Measurements from ENCODE around the gene UPP2. TPM values are rescaled to one million over a fixed set of nuclear protein-coding genes. Genes with fewer than 3 reads are reported as not detected.

UPP2 gene
- total RNA-seq = not detected in 2 replicates

DNA sequence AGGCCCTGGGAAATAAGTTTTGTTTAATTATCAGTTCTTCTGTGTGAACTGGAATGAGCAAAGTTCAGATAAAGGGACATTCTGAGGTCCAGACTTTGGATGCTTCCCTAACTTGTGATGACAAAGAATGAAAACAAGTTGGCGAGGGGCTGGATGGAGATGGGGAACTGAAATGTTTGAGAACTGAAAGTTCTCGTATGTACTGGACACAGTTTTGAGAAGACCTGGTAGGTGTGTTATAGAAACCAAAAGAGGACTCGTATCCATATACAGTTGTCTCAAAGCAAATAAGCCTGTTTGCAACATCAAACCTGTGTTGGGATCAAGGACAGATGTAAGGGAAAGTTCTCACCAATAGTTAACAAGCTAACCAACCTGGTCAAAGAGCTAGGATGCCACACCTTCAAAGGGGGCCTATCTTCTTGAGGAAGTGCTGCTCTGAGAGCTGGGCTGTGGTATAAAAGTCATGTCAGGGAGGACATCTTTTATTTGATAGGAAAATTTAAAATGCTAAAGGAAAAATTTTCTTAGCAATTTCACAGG lies at the start of gene UPP2:
TSS of gene UPP2 (plus strand) at position 493 of the 543 bp plus-strand sequence. CDS start 188 bp downstream, outside the sequence.
- DNase-seq (ENCODE audit: low read depth, low spot score) = no peak

DNA sequence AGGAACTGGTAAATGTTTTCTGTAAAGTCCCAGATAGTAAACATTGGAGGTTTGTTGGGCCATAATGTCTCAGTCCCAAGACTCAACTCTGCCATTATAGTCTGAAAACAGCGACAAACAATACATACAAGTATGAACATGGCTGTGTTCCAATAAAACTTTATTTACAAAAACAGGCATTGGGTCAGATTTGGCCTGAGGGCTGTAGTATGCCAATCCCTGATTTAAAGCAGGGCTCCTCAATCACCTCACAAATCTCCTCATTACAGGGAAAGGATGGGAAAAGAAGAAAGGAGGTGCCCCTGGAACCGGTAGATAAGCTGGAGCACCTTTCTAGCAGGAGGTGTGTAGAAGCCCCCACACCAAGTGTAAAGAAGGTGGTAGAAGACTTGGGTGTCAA lies 48.9 kb upstream of the UPP2 start:
- no peak for DNase-seq (ENCODE audit: low read depth, low spot score)

DNA sequence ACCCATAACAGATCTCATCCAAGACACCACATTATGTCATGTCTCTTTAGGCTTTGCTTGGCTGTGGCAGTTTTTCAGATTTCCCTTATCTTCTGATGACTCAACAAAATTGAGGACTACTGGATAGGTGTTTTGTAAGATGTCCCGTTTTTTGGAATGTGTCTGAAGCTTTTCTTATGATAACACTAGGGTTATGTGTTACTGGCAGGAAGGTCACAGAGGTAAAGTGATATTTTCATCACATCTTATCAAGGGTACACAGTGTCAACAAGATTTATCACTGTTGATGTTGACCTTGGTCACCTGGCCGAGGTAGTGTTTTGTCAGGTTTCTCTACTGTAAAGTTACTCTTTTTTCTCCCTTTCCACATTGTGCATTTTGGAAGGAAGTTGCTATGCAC lies 44.8 kb upstream of the UPP2 start:
- DNase-seq (ENCODE audit: low read depth, low spot score) = no peak

DNA sequence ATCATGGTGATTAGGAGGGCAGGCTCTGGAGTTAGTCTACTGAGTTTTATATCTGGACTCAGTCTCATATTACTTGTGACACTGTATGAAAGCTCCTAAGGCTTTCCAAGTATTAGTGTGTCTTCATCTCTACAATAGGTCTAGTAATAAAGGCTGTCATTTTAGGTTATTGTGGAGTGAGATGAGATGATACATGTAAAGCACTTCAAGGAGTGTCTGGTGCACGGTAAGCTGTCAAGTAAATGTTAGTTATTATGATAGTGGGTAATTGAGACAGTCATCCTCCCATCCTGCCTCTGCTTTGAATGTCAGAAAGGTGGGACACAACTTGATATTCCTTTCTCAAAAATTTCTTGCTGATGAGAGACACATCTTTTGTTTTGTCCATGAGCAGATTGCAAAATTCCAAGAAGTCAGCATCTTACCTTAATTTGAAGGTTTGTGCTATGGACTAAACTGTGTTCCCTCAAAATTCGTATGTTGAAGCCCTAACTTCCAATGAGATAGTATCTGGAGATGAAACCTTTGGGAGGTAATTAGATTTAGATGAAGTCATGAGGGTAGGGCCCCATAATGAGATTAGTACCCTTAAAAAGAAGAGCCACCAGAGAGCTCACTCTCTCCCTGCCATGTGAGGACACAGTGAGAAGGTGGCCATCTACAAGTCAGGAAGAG lies 41.4 kb upstream of the UPP2 start:
- DNase-seq (ENCODE audit: low read depth, low spot score) = no peak

DNA sequence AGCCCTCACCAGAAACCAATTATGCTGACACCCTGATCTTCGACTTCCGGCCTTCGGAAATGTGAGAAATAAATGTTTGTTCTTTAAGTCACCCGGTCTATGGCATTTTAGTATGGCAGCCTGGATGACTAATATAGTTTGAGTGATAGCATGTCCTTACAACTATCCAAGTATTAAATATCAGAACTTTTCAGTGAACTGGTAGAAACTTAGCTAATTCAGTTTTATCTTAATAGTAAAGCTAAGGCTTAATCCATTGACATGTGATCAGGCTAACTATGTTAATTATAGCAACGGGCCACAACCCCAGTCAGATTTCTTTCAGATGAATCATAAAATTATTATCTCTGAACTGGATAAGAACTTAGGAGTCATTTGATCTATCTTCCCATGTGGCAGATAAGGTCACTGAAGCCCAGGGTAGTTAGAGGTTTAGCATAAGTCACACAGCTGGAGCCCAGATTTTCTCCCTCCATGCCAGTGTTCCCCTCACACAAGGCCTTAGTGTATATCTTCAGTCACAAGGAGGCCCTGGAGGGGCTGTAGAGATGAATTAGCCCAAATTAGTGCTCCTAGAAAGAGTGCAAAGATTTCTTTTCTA lies 40.7 kb upstream of the UPP2 start:
- no peak for DNase-seq (ENCODE audit: low read depth, low spot score)

DNA sequence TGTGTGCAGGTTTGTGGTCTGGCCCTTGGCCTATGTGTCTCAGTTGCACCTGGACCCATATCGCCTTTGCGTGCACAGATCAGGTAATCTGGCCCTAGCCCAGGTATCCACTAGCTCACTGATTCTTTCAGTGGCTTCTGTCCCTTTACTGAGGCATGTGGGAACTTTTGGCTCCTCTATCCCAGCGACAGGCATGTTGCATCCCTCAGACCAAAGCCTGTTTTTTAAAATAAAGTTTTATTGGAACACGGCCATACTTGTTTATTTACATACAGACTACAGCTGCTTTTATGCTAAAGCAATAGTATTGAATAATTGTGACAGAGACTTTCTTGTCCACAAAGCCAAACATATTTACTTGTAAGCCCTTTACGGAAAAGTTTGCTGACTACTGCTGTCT lies 39.9 kb upstream of the UPP2 start:
- no peak for DNase-seq (ENCODE audit: low read depth, low spot score)

DNA sequence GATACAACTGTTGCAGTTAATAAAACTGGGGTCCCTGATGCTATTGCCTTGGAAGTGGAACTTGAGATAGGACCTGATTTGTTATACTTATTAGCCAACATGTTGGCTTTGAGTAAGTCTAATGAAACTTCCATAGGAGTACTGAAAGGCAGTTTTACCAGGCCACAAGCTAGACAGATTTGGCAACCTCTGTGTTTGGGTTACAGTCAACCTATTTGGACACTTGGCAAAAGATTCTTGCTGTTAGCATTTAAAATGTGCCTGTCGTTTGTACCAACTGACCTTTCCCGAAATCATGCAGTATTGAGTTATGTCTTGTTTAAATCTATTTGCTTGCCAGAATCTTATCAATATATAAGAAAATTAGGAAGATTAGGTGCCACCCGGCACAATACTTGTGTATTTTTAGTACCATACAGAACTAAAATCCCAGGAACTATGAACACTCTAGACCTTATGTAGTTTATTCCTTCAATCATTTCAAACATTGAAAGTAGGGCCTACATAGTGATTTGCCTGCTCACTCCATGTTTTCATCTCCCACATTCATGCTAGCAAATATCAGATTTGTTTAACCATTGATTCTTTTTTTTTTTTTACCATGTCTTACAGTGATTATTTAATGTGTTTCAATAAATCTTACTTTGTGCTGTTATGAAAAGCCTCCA lies 35.5 kb upstream of the UPP2 start:
- no peak for DNase-seq (ENCODE audit: low read depth, low spot score)

DNA sequence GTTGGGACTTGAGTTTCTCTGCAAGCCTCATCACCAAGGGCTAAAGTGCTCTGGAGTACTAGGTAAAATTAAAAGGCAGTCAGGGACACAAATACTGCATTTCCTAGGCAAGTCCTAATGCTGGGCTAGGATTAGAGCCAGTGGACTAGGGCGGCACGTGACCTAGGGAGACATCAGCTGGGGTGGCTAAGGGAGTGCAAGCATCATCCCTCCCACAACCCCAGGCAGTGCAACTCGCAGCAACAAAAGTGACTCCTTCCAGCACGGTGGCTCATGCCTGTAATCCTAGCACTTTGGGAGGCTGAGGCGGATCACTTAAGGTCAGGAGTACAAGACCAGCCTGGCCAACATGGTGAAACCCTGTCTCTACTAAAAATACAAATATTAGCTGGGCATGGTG lies 30.7 kb upstream of the UPP2 start:
- no peak for DNase-seq (ENCODE audit: low read depth, low spot score)

DNA sequence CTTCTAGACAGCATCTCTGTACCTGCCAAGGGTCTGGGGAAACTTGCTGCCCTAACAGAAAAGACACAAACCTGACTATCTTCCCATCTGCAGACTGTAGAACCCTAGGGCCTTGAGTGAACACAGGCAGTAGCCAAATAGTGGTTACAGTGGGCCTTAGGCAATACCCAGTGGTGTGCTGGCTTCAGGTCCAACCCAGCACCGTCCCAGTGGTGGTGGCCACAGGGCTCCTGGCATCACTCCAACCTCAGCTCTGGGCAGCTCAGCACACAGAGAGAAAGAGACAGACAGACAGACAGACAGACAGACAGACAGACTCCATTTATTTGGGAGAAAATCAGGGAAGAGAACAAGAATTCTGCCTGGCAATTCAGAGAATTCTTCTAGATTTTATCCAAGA lies 29.3 kb upstream of the UPP2 start:
- DNase-seq (ENCODE audit: low read depth, low spot score) = no peak

DNA sequence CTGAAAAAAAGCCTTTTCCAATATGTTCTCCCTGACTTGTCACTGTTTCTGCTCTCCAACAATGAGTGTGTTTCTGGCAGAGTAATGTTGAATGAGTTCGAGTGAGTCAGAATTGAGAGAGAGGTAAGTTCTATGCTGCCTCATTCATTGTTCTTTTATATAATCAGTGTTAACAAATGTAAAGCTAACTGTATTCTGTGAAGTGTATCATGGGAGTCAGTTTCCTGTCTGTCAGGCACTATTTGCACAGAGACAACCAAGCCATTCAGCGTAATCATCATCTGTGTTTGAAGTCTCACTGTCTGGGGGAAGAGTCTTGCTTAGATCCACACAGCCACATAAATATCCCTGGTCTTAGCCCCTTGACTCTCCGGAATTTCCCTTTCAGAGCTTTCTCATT lies 22.0 kb upstream of the UPP2 start:
- DNase-seq (ENCODE audit: low read depth, low spot score) = no peak

DNA sequence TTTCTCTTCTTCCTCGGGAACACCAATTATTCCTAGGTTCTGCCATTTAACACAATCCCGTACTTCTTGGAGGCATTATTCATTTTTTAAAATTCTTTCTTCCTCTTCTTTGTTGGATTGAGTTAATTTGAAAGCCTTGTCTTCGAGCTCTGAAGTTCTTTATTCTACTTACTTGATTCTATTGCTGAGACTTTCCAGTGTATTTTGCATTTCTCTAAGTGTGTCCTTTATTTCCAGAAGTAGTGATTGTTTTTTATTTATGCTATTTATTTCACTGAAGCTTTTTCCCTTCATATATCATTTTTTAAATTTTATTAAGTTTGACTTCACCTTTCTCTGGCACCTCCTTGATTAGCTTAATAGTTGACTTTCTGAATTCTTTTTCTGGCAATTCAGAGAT lies 13.6 kb upstream of the UPP2 start:
- no peak for DNase-seq (ENCODE audit: low read depth, low spot score)

DNA sequence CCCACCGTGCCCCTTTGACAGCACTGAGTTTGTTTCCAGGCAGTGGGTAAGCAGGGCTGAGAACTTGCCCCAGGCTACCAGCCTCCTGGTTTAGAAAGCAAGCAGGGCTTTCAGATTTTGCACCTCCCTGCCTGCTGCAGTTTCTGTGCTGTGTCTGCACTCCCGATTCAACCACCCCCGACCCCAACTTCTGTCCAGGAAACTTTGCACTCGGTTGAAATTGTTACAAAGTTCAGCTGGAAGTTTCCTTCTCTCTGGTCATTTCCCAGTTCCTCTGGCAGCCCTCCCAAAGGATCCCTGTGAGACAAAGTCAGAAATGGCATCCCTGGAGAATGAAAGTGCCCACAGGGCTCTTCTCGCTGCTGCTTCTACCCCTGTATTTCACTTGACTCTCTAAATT lies 12.4 kb upstream of the UPP2 start:
- no peak for DNase-seq (ENCODE audit: low read depth, low spot score)

DNA sequence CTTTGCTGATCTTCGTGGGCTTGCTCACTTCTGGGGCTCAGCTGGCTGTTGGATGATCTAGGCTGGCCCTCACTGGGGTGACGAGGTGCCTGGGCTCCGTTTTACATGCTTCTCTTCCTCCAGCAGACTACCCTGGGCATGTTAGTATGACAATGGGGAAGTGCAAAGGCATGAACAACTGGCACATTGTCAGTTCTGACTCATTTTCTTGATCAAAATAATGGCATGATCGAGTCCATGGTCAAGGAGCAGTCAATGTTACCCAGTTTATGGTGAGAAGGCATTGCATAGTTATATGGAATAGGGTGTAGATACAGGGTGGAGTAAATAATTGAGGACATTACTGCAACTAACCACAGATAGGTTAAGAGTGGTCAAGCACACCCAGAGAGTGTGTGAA lies 10.0 kb upstream of the UPP2 start:
- no peak for DNase-seq (ENCODE audit: low read depth, low spot score)

DNA sequence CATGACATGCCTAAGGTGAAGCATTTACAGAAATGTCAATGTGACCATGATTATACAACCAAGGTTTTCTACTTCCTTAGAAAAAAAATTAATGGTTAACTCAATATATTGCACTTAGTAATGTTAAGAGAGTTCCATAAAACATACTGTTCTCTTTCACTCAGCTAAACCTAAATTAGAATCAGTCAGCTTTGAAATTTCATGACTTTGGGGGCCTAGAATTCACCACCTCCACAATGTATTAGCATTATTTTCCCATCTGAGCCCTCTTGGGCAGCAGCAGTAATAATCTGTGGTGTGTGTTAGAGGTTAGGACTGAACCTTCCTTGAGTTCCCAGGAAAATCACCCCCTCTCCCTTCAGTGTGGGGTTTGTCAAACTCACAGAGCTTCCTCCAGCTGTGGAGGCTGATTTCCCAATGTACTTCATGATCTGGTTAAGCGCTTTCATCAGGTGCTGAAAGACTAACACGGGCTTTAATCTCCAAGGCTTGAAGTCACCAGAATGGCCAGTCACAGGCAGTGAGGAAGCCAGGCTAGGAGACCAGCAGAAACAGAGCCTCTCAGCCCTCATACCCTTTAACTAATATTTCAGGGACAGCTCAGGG lies 7.1 kb upstream of the UPP2 start:
- no peak for DNase-seq (ENCODE audit: low read depth, low spot score)

DNA sequence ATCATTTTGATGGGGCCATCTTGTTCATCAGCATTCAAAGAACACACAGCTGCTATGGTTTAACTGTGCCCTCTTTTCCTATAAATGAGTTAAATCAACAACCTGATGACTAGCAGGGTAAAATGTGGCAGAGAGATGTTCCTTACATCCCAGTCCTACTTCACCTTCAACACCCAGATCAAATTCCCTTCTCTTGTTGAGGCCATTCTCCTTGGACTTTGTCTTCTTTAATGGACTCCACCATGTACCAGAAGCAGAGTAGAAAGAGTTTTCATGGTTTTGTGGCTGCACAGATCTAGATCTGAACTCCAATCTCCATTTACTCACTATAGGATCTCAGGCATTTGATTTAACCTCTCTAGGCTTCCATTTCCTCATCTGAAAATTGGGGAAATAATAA lies 6.4 kb upstream of the UPP2 start:
- DNase-seq (ENCODE audit: low read depth, low spot score) = no peak

DNA sequence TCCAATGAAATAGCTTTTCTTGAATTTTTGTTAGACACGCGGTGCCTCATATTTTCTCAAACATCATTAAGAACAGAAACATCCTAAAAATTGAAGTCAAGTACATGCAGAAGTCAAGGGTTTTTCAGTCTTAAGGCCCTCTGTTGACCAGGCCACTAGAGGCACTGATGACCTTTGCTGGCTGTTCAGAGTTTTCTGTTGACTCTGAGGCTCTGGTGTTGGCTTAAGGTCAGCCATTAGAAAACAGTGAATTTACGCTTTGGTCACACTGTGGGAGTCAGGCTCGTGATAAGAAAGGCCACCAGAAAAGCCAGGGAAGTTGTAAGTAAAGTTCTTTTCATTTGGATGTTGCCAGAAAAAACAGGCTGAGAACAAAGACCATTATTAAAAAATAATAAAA lies 5.8 kb upstream of the UPP2 start:
- DNase-seq (ENCODE audit: low read depth, low spot score) = no peak

DNA sequence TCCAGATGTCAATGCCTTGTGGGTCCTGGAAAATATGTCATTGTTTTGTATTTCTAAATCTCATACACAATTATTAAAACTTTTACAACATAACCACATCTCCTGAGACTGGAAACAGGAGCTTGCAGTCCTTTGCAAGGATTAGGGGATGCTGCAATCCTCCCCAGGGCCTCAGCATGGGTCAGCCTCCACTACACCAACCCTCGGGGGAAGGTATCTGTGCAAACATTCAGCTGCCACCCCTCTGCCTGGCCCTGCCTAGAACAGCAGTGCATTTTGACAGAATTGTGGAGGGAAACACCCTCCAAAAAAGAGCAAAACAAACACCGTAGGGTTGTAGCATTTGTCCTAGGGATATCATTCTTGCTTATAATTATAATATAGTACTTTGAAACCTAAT lies 4.2 kb upstream of the UPP2 start:
- no peak for DNase-seq (ENCODE audit: low read depth, low spot score)

DNA sequence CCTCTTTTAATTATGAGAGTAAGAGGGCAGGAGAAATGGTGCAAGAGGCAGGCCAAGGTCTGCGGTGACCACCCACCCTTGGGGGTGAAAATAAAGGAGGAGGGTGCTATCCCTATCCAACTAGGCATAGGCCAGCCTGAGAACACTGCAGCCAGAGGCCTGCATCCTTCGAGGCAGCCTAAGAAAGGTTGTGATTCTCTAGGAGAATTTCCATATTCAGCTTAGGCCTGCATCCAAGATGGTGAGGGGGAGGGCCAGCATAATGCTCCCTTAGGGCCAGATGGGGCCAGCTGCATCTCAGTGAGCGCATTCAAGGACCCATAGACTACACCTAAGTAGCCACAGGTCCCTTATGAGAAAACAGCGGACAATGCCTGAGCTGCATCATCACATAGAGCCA lies 3.5 kb upstream of the UPP2 start:
- no peak for DNase-seq (ENCODE audit: low read depth, low spot score)

DNA sequence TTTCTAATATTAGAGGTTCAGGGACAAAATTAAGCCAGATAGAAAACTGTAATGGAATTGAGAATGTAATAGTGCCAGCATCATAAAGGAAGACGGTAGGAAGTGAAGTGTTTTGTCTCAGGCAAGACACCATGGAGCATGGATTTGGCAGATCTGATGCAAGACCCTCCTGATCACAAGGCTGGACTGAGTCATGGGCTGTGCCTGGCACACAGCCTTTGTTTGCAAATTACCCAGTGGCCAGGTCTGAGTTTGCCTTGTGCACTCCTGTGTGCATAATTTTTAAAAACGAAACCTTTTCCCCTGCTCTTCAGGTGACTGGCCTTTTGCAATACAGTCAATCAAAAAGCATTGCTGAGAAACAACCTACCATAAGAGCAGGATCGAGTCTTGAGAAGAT lies 2.0 kb upstream of the UPP2 start:
- no peak for DNase-seq (ENCODE audit: low read depth, low spot score)

DNA sequence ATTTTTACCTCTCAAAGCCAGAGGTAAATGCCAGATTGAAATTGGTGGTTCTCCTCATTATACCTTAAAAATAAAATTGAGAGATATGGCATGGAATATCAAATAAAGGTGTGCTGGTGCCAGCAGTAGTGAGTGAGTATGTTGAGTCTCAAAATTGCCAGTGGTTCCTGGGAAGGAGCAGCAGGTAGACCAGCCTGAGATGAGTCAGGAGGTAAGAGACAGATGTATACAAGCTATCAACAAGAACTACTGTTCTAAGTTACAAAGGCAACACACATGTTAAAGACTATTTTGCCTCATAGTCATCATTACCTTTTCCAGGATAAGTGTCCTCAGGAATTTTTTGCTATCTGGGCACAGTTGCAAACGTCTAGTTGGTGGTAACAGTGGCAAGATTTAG lies 1.3 kb upstream of the UPP2 start:
- no peak for DNase-seq (ENCODE audit: low read depth, low spot score)

DNA sequence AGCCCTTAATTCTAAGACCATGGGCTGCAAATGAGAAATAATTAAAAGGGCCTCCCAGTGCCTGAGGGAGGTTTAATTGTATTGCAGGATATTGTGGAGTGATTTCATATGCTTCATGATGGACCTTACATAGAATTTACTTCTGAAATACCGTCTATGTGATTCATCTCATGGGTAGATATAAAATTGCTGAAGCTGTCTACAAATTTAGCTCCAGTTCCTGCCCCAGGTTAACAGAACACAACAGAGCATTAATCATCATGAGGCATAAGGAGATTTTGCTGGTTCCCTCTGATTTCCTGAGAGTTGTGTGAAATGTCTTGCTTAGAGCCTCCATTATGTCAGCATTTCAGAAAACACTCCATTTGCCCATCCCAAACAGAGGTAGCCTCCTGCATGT lies 770 bp downstream of the UPP2 start:
- no peak for DNase-seq (ENCODE audit: low read depth, low spot score)

DNA sequence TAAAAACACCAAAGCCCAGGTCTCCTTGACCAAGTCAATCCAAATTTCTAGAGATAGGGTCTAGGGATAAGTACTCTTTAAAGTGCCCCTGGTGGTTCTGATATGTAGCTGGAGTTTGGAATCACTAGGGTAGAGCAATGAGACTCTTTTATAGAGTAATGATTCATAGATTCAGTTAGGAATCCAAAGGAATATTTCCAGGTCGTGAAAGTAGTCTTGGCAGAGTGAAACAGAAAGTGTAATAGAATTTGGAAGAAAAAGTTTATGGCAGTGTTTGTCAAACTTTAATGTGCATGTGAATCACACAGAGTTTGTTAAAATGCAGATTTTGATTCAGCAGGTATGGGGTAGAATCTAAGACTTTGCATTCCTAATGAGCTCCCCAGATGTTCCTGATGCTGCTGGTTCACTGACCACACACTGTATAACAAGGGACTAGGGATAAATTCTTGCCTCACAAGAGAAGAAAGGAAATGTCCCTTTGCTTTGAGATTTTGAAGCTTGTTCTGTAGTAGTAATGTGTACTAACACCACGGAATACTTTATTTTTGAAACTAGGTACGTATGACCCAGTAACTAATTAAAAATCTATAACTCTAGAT lies 1.8 kb downstream of the UPP2 start:
- DNase-seq (ENCODE audit: low read depth, low spot score) = no peak
